Esophagus squamous epithelium (tissue), 5 donors: ENCODE results near the gene RANBP9. TPM values are rescaled to one million over a fixed set of nuclear protein-coding genes. Genes with fewer than 3 reads are reported as not detected.

Experiments
- DNase-seq: peaks from one replicate; lab custom pipeline; 2025; lab: John Stamatoyannopoulos, UW
- H3K27ac ChIP-seq, 4 donors: fragments of 200-600 bp; sonication (generic); one replicate each; pipeline ENCODE4 v1.5.1; 2016 to 2019; ENCODE audit warnings: mild to moderate bottlenecking in 1 of 4
- H3K27me3 ChIP-seq, 4 donors: fragments of 200-600 bp; sonication (generic); 1 replicate in 3 of 4; 2 replicates in 1 of 4; pipeline versions ENCODE4 v1.5.1 to v1.6.0; 2017 to 2021; ENCODE audit warnings: antibody characterized with exemption in 1 of 4
- H3K36me3 ChIP-seq, 3 donors: fragments of 200-600 bp; sonication (generic); one replicate each; pipeline ENCODE4 v1.5.1; 2016 to 2019
- H3K4me1 ChIP-seq, 3 donors: fragments of 200-600 bp; sonication (generic); one replicate each; pipeline ENCODE4 v1.5.1; 2017 to 2019
- H3K4me3 ChIP-seq, 4 donors: fragments of 200-600 bp; sonication (generic); 1 replicate in 3 of 4; 2 replicates in 1 of 4; pipeline ENCODE4 v1.5.1; 2016 to 2019; ENCODE audit warnings: mild to moderate bottlenecking in 2 of 4, moderate library complexity in 1 of 4
- H3K9me3 ChIP-seq, 3 donors: fragments of 200-600 bp; sonication (generic); one replicate each; pipeline ENCODE4 v1.5.1; 2016 to 2019
- CTCF ChIP-seq, 6 experiments: fragments of 450-650 bp in 4 of 6; fragments of 200-600 bp in 2 of 6; sonication (generic) in 2 of 6; IDR thresholded peaks; one replicate each; pipeline ENCODE4 v1.5.1; 2016 to 2019; ENCODE audit warnings: antibody characterized with exemption in 6 of 6, mild to moderate bottlenecking in 4 of 6, moderate library complexity in 4 of 6
- POLR2A ChIP-seq, 4 donors: fragments of 450-650 bp; IDR thresholded peaks; one replicate each; pipeline ENCODE4 v1.6.1; 2017; ENCODE audit warnings: antibody characterized with exemption in 4 of 4, mild to moderate bottlenecking in 4 of 4, moderate library complexity in 3 of 4
- WGBS, 2 donors: methylation state at CpG; one replicate each; pipeline ENCODE4 v1.1.5; 2018; 5-methylcytosine and 5-hydroxymethylcytosine counted together
- intact Hi-C: fragments of 100-400 bp; cut with DNase I; formaldehyde crosslinking; loops from one replicate; pipeline ENCODE4 v1.15.0; 2022
- total RNA-seq, 4 donors: library from RNA; depleted of rRNA; stranded (reverse); fragments of >200 nt; gene quantifications; one replicate each; pipeline ENCODE4 v1.1.0, GENCODE V29; 2016
- donor health status: DM: yes; HTN: yes; CAD: no.

Gene RANBP9
- total RNA-seq, 4 donors from 2014 or later: 32.9 to 69.6 (median 63.3) TPM

DNA sequence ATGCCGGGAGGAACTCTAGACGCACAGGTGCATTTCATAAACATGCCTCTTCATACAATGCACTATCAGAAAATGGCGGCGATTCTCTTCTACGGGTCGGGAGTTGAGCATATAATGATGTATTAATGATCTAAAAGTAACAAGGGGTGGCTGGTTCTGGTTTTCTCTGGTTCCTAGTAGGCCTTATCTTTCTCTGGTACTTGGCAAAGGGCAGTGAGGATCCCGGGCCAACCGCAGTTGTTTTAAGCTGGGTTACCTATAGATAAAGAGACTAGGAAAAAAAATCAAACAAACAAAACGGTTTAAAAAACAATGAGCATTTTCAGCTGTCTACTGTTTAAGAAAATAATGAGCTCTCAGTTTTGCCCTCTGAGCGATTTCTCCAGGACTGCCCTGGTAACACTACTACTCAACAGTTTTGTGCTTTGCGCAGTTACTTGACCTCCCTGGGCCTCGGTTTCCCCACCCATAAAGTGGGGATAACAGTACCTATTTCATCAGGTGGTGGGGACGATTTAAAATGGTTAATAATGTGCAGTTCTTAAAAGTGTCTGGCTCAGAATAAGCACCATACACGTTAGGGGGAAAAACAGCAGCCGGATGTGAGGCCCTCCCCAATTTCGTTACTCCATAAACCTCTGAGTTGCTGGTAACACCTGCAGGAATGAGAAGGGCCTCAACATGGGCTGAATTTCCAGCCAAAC lies 138.5 kb downstream of the RANBP9 start:
- Histone ChIP-seq H3K4me1 (peaks cover 0 to 23% (median 11%) of the 10 kb centered on the region in 3 donors), H3K27me3 (no peaks in the 10 kb centered on the region), H3K4me3 (peak overlapping the region; percentile 69 to 99 (median 83)), H3K27ac (peak overlapping the region; percentile 93 to 100 (median 98)), H3K9me3 (no peaks in the 10 kb centered on the region), H3K36me3 (no peaks in the 10 kb centered on the region)
- WGBS, 2 donors: 73 to 84% methylated on average over 16 of the region's 16 CpGs
- TF ChIP-seq POLR2A (IDR thresholded peaks at IDR 0.05) (no peak), CTCF (IDR thresholded peaks at IDR 0.05) (no peak)
- intact Hi-C loops: loop anchor here (10.0 kb wide), 1 partner anchor 108 kb away; no protein-coding TSS in a partner anchor
- no peak for DNase-seq

- WGBS, 2 donors: 77 to 93% methylated on average over 7 of the region's 7 CpGs
- Histone ChIP-seq H3K27me3 (no peaks in the 10 kb centered on the region), H3K27ac (no peak overlapping the region), H3K36me3 (no peaks in the 10 kb centered on the region), H3K4me3 (no peak overlapping the region), H3K9me3 (no peaks in the 10 kb centered on the region), H3K4me1 (peaks cover 0 to 23% (median 11%) of the 10 kb centered on the region in 3 donors)
- TF ChIP-seq POLR2A (IDR thresholded peaks at IDR 0.05) (no peak), CTCF (IDR thresholded peaks at IDR 0.05) (no peak)
- intact Hi-C loops: loop anchor here (10.0 kb wide), 1 partner anchor 107 kb away; no protein-coding TSS in a partner anchor
- DNase-seq: no peak
These were observed 139.4 kb downstream of the RANBP9 start for GRCh38 chr6:13572240-13572639.

Other genes starting within 250 kb of the RANBP9 start
- 10 to 100 TPM; 16.1 to 30.7 (median 22.9) TPM for gene GFOD1, start 224.2 kb downstream of the RANBP9 start, total RNA-seq
- gene SIRT5, start 137.2 kb downstream of the RANBP9 start, total RNA-seq: 10 to 100 TPM in 1 of 4 donors, 1 to 10 TPM in 3; 4.1 to 10.7 (median 5.6) TPM
- 100 to 1,000 TPM in 2 of 4 donors, 10 to 100 TPM in 2; 75.8 to 106 (median 92.4) TPM for gene NOL7, start 96.5 kb downstream of the RANBP9 start, total RNA-seq
- 10 to 100 TPM; 11.4 to 14.3 (median 13.1) TPM for gene MCUR1, start 102.7 kb upstream of the RANBP9 start, total RNA-seq
- under 1 TPM in 1 of 4 donors, not detected in 3; 0.19 TPM for gene RNF182, start 213.1 kb upstream of the RANBP9 start, total RNA-seq